NCI-H226 (cell line): Measurements from ENCODE around the gene TIGD4.
"Not testable (repeated sequence)": the region's sequence is repeated elsewhere in the genome, so short reads cannot be mapped to it uniquely, and the experiment has no call there.

Source experiments
- DNase-seq: peaks from one replicate; pipeline ENCODE4 v3.0.0-alpha.2; 2015

The TIGD4 gene

DNA sequence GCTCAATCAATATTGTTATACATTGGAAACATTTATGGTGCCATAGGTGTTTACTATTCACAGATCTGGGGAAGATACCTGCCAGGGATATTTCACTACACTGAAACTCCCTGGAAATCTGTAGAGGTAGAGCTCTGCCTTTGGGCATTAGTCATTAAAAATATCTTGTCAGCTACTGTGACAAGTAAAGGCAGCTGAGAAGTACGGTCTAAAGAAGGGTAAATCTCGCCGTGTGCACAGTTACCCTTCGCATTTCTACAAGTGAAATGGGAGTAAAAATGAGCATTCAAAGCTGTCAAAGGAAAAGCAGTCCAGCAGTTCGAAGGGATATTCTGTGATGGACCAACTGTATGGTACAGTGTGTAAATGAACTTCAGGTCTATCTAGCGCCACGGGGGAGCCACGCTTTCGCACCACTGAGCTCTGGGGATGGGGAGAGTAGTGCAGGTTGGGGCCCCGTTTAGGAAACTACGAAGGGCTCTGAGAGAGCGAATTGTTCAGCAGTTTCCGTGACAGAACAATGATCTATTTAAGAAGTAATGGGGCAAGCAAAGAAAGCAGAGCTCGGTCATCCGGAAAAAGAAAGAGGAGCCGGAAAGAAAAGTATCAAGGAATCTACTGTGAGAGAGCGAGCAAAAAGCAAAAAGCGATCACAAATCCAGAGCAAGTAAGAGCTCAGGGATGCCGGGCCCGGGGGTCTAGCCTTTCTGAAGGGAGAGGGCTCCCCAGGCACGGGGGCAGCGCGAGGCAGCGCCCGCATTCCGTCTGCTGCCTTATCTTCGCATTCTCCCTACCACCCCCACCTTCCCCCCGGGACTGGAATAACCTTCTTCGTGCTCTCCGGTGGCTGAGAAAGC, 646 bp downstream of the TIGD4 start:
- no peak for DNase-seq

DNA sequence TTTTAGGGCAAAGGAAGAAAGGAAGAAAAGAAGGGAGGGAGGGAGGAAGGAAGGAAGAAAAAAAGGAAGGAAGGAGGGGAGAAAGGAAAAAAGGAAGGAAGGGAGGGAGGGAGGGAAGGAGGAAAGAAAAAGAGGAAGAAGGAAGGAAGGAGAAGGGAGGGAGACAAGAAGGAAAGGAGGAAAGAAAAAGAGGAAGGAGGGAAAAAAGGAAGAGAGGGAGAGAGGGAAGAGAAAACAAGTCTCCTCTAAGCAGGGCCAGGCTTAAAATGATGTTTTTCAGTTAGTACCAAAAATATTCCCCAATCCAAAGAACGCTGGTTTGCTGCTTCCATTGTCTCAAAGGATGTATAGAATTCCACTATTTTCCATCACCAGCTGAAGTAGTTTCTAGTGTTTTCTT, 2.0 kb downstream of the TIGD4 start:
- DNase-seq, result no peak

DNA sequence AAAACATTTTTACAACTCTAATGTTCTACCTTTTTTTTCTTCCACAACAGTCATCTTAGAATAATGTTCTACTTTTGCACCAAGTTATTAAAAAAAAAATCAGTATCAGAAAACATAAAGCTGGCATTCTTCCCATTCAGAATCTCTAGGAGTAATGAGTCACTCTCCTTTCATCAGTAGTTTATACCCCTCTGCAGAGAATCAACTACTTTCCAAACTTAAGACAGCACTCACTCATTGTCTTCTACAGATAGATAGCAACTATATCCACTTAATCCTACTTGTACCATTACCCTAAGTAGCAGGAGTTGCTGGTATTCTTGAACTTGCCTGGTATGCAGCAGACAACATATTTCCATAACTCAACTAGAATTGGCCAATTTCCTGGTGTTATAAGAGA, 3.2 kb downstream of the TIGD4 start:
- peak; percentile 36 for DNase-seq

DNA sequence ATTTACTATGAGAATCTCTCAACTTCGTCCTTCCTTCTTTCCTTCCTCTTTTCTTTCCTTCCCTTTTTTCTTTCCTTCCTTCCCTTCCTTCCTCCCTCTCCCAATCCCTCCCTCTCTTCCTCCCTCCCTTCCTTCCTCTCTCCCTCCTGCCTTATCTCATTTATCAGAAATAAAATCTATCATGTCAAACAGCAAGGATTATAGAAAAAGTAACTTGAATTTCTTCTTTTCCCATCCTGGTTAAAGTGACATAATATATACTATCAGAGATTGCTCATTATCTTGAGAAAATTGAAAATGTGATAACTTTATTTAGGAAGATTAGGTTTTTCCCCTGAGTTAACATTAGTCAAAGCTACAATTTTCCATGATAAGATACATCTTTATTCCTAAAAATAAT, 5.6 kb downstream of the TIGD4 start:
- DNase-seq, result no peak

DNA sequence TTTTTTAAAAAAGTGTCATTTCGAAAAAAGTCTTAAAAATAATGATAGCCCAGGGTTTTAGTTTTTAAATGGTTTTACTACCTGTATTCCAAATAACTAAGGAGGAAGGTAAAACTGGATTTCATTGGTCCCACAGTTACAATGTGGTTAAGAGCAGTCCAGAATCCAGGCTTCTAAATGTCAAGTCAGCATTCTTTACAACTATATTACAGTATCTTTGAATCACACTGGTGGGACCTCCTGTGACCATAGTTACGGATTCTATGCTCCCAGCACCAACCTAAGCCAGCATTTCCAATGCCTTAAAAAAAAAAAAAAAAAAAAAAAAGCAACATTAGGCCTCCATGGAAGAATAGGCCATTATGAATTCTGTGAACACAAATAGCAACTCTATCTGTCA, 6.2 kb downstream of the TIGD4 start:
- DNase-seq, result no peak

DNA sequence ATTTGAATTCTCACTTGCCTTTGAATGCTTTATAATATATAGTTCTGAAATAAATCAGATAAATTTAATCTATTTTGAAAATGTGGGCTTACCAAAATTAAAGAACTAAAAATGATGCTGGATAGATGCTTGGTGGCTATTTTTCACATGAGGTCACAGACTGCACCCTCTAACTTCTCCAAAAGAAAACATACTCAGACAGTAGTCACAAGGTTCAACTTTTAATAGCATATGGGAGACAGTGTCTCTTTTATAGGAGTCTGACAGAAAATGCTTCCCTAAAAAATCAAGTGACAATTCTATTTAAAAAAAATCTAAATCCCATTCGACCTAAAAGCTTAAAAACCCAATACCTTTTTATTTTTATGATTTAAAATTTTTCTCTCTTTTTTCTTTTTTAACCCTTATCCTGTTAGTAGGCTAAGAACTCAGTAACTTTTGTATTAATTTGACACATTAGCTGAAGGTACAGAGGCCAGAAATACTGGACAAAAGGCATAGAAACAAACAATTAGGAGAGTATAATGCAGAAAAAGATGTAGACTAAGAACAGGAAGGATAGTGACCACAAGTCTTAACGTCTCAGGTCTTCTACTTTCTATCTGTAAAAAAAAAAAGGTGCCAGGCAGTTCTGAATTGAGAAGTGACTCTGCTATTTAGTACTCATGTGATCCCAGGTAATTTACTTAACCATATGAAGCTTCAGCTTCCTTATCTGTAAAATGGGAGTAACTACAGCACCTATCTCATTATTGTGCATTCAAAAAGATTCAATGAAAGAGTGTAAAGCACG, 7.6 kb downstream of the TIGD4 start:
- DNase-seq, result no peak

DNA sequence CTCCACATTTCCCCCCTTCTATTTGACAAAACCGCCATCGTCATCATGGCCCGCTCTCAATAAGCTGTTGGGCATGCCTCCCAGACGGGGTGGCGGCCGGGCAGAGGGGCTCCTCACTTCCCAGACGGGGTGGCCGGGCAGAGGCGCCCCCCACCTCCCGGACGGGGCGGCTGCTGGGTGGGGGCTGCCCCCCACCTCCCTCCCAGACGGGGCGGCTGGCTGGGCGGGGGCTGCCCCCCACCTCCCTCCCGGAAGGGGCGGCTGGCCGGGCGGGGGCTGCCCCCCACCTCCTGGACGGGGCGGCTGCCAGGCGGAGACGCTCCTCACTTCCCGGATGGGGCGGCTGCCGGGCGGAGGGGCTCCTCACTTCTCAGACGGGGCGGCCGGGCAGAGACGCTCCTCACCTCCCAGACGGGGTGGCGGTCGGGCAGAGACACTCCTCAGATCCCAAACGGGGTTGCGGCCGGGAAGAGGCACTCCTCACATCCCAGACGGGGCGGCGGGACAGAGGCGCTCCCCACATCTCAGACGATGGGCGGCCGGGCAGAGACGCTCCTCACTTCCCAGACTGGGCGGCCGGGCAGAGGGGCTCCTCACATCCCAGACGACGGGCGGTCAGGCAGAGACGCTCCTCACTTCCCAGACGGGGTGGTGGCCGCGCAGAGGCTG, 14.3 kb downstream of the TIGD4 start:
- DNase-seq, result not testable (repeated sequence)

DNA sequence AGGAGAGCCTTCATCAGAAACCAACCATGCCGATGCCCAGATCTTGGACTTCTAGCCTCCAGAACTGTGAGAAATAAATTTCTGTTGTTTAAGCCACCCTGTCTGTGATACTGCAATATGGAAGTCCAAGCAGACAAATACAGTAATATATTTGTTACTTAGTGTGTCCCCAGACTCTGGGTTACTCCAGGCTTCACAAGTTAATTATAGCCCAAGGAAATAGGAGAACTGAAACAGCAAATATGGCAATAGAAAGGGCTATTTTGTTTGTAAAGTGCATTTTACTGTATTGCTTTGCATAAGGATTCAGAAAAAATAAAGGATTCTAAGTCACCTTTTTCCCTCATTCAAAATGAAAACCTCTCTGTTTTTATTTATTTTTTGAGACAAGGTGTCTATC, 15.7 kb downstream of the TIGD4 start:
- no peak for DNase-seq

DNA sequence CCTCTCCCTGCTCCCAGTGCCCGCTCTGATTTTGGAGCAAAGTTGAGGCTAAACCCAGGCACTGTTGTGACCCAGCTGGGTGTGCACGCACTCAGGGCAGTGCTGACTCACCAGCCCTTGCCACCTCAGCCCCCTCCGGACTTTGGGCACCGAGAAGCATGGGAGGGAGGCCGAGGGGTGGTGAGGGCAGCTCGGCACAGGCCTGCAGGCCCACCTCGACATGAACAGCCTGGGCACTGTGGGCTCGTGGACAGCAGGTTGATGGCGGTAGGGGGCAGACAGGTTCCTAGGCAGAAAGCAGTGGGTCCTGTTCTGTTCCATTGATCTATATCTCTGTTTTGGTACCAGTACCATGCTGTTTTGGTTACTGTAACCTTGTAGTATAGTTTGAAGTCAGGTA, 30.9 kb downstream of the TIGD4 start:
- DNase-seq, result no peak

DNA sequence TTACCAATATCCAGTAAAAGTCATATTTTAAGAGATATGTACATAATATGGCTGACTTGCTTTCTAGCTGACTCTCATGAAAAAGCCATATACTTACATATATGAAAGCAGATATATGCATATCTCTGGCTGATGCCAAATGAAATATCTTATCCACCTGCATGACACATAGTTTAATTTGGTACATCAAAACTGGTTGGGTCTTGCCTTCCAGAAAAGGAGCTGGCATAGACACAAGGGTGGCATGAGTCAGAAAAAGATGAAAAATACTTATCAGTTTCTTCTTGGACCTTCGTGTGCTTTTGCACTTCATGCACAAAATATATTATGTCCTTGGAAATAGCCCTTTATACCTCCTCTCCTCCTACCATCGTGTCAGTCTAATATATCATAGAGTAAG, 32.1 kb downstream of the TIGD4 start:
- no peak for DNase-seq

DNA sequence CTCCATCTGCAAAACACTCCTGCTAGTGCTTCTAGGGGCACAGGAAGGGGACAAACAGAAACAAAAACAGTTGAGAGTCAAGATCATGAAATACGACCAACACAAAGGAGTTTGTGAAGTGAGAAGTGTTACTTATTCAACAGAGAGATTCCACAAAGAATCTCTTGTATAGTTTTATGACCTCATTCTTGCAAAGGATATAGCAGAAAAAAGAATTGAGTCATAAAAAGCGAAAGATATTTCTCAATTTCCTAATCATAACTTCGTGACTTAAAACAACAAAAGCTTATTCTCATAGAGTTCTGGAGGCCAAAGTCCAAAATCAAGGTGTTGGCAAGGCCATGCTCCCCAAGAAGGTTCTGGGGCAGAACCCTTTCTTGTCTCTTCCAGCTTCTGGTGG, 40.7 kb downstream of the TIGD4 start:
- DNase-seq, result no peak

DNA sequence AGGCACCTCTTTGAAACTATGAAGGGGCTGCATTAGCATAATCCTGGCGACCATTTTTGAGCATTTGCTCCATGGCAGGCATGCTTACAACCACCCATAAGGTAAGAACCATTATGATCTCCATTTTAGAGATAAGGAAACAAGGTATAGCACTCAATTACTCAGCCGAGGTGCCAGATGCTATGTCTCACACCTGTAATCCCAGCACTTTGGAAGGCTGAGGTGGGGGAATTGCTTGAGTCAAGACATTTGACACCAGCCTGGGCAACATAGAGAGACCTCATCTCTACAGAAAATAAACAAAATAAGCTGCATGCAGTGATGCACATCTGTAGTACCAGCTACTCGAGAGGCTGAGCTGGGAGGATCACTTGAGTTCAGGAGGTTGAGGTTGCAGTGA, 43.6 kb downstream of the TIGD4 start:
- no peak for DNase-seq

DNA sequence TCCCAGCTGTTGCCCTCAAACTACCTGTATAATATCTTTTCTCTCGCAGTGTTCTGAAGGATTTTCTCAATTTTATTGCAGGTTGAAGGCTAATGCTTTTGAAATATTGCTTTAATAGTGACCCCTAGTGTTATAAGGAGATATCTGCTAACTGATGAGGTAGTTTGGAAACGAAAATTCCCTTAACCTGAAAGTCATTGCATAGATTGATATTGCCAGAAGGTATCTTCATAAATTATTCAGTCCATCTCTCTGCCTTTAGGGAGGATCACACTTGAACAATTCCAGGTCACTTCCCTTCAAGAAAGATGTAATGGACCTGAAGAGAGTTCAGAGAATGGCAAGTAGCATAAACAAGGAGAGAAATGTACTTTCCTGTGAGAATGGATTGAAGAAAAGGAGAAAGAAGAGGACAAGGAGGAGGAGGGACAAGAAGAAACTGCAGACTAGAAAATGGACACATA, 44.1 kb downstream of the TIGD4 start:
- peak; percentile 2 for DNase-seq

DNA sequence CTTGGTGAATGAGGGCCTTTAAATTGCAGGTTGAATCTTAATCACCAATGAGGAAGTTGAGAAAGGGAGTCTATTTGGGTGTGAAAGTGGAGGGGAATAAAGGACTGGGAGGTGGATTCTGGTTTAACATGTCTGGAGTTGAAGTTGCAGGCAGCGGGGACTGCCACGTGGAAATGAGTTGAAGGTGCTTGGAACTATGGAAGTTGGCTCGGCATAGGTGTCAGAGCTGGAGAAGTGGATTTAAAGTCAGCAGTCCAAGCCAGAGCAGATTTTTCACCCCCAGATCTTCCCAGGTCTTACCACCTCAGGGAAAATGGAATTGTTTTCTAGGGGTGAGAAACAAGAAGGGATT, 44.9 kb downstream of the TIGD4 start:
- no peak for DNase-seq

DNA sequence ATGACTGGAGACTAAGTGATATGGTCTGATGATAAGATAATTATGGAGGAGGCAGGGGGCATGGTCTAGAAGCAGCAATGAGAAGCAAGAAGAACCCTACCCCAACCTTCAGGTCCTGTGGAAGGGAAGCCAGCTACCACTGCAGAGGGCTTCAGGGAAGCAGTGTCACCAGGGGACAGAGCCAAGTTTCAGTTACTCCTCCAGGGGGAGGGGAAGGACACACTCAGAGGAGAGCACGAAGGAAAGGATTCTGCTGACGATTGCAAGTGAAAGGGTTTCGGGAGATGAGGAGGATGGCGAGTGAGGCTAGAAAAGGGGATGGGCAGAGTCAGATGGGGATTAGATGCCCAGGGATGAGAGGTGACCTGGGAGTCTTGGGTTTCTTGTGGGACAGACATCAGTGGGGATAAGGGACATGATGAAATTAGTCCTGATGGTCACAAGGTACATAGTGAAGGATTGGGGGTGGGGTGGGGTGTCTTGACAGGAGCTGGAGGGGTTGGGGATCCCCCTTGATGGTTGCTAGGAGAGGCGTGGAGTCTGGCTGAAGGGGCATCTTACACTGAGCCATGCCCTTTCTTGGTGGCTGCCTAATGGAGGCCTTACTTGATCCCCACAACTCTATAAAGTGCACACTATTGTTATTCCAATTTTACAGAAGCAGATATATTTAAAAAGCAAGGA, 45.4 kb downstream of the TIGD4 start:
- DNase-seq, result no peak

DNA sequence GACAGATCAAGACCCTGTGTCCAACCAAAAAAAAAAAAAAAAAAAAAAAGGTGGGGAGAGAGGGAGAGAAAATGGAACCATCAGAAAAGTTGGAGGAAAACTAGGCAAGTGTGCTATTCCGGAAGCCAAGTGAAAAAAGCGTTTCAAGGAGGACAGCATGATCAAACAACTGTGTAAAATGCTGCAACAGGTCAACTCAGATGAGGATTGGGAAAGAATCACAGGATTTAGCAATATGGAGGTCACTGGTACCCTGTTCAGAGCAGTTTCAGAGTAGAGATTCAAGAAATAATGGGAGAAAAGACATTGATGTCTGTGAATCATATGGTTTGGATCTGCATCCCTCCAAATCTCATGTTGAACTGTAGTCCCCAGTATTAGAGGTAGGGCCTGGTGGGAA, 47.5 kb downstream of the TIGD4 start:
- DNase-seq, result no peak

DNA sequence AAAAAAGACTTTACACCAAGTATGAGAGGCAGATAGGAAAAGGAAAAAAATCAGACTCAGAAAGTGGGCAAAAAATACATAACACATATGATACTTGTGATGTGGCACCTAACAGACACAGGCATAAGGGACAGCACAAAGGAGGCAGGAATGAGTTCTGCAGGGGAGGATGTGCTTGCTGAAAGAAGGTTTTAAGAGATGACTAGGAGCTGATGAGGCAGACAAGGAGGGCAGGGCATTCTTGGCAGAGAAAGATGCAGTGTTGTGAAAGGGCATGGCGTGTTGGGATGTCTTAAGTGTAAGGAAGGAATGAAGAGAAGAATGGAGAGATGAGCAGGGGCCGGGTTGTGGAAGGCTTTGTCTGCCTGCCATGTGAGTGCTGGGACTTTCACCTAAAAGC, 50.1 kb downstream of the TIGD4 start:
- DNase-seq, result peak; percentile 68

DNA sequence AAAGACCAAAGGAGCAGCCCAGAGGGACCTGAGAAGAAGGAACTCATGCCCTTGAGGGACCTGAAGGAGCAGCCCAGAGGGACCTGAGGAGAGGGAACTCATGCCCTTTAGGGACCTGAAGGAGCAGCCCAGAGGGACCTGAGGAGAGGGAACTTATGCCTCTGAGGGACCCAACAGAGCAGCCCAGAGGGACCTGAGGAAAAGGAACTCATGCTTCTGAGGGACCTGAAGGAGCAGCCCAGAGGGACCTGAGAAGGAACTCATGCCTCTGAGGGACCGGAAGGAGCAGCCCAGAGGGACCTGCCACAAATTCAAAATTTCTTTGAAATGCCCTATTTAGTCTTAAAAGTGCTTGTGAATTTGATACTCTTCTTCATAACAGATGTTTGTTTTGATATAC, 51.2 kb downstream of the TIGD4 start:
- no peak for DNase-seq

DNA sequence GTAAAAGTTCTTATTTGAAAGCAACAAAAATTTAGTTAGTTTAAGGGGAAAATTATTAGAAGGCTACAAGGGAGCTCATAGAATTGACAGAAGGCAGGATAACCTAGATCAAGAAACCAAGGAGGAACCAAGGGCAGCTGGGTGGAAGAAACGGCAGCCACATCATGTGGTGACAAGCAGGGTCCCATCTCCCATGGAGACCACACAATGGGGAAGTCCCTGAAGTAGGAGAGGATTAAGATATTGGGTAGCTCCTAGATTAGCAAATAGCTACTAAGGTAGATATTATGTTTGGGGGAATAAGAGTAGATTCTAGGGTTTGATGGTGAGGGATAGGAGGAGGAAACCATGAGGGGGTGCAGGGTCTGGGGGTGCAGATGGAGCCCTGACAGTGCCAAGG, 51.7 kb downstream of the TIGD4 start:
- DNase-seq, result no peak

DNA sequence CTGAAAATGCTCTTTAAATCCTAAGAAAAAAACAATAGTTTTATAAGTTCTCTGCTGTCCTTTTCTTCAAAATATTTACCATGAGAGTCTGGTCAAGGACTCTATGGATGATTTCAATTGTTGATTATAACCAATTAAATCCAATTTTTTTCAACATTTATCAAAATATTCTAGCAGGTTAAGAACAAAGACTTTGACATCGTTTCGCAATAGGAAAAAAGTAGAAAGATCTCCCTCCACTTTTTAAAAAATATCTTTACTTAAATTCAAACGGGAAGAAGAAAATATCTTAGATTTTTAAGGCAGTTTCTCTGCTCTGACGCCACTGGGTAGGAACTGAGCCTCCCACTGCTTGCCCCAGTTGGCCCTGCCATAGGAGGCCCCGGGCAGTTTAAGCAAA, 55.0 kb downstream of the TIGD4 start:
- no peak for DNase-seq

DNA sequence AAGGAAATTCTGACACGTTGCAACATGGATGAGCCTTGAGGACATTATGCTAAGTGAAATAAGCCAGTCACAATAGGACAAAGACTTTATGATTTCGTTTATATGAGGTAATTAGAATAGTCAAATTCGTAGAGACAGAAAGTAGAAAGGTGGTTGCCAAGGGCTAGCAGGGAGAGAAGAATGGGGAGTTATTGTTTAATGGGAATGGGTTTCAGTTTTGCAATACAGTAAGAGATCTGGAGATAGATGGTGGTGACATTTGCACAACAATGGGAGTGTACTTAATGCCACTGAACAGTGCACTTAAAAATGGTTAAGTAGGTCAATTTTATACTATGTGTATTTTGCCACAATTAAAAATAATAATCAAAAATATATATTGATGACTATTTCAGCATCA, 56.3 kb downstream of the TIGD4 start:
- no peak for DNase-seq

DNA sequence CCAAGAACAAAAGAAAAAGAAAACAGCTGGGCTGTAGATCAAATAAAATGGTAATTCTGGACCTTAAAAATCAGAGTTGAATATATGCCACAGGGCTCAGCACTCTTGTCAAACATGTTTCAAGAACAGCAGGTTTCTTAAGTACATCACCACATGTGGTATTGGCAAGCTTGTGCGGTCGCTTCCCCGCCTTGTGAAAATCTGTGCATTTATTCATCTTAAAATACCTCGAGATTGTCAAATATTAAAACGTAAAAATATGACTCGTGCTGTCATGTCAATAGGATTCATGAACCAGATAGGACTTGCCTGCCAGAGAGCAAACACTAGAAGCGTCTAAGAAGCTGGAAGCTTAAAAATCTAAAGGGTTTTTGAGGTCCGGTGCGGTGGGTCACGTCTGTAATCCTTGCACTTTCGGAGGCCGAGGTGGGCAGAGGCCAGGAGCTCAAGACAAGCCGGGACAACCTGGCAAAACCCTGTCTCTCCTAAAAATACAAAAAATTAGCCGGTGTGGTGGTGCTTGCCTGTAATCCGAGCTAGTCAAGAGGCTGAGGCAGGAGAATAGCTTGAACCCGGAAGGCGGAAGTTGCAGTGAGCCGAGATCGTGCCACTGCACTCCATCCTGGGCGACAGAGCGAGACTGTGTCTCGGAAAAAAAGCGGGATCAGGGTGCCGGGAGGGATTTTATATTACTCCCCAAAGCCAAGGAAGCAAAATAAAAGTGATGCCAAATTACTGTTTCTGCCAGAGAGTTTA, 59.6 kb downstream of the TIGD4 start:
- no peak for DNase-seq
